Esophagus squamous epithelium (tissue), 5 donors: ENCODE data around the gene BCAM. TPM values are rescaled to one million over a fixed set of nuclear protein-coding genes. Genes with fewer than 3 reads are reported as not detected.
A peak's percentile ranks its signal among the peaks of the same experiment; 100 is the strongest.
"Not testable (repeated sequence)": the region's sequence is repeated elsewhere in the genome, so short reads cannot be mapped to it uniquely, and the experiment has no call there.

Source experiments
- DNase-seq: peaks from one replicate; lab custom pipeline; 2025; lab: John Stamatoyannopoulos, UW
- H3K27ac ChIP-seq, 4 donors: fragments of 200-600 bp; sonication (generic); one replicate each; pipeline ENCODE4 v1.5.1; 2016 to 2019; ENCODE audit warnings: mild to moderate bottlenecking in 1 of 4
- H3K27me3 ChIP-seq, 4 donors: fragments of 200-600 bp; sonication (generic); 1 replicate in 3 of 4; 2 replicates in 1 of 4; pipeline versions ENCODE4 v1.5.1 to v1.6.0; 2017 to 2021; ENCODE audit warnings: antibody characterized with exemption in 1 of 4
- H3K36me3 ChIP-seq, 3 donors: fragments of 200-600 bp; sonication (generic); one replicate each; pipeline ENCODE4 v1.5.1; 2016 to 2019
- H3K4me1 ChIP-seq, 3 donors: fragments of 200-600 bp; sonication (generic); one replicate each; pipeline ENCODE4 v1.5.1; 2017 to 2019
- H3K4me3 ChIP-seq, 4 donors: fragments of 200-600 bp; sonication (generic); 1 replicate in 3 of 4; 2 replicates in 1 of 4; pipeline ENCODE4 v1.5.1; 2016 to 2019; ENCODE audit warnings: mild to moderate bottlenecking in 2 of 4, moderate library complexity in 1 of 4
- H3K9me3 ChIP-seq, 3 donors: fragments of 200-600 bp; sonication (generic); one replicate each; pipeline ENCODE4 v1.5.1; 2016 to 2019
- POLR2A ChIP-seq, 4 donors: fragments of 450-650 bp; IDR thresholded peaks; one replicate each; pipeline ENCODE4 v1.6.1; 2017; ENCODE audit warnings: antibody characterized with exemption in 4 of 4, mild to moderate bottlenecking in 4 of 4, moderate library complexity in 3 of 4
- WGBS, 2 donors: methylation state at CpG; one replicate each; pipeline ENCODE4 v1.1.5; 2018; 5-methylcytosine and 5-hydroxymethylcytosine counted together
- intact Hi-C: fragments of 100-400 bp; cut with DNase I; formaldehyde crosslinking; loops from one replicate; pipeline ENCODE4 v1.15.0; 2022
- total RNA-seq, 4 donors: library from RNA; depleted of rRNA; stranded (reverse); fragments of >200 nt; gene quantifications; one replicate each; pipeline ENCODE4 v1.1.0, GENCODE V29; 2016
- TF ChIP-seq, protein P1 (sequence below), 6 experiments: fragments of 450-650 bp in 4 of 6; fragments of 200-600 bp in 2 of 6; sonication (generic) in 2 of 6; IDR thresholded peaks; one replicate each; pipeline ENCODE4 v1.5.1; 2016 to 2019; ENCODE audit warnings: antibody characterized with exemption in 6 of 6, mild to moderate bottlenecking in 4 of 6, moderate library complexity in 4 of 6
- donor health status: DM: yes; HTN: yes; CAD: no.

BCAM gene
- total RNA-seq, 4 donors from 2014 or later = 7.2 to 24.8 (median 17.6) TPM

DNA sequence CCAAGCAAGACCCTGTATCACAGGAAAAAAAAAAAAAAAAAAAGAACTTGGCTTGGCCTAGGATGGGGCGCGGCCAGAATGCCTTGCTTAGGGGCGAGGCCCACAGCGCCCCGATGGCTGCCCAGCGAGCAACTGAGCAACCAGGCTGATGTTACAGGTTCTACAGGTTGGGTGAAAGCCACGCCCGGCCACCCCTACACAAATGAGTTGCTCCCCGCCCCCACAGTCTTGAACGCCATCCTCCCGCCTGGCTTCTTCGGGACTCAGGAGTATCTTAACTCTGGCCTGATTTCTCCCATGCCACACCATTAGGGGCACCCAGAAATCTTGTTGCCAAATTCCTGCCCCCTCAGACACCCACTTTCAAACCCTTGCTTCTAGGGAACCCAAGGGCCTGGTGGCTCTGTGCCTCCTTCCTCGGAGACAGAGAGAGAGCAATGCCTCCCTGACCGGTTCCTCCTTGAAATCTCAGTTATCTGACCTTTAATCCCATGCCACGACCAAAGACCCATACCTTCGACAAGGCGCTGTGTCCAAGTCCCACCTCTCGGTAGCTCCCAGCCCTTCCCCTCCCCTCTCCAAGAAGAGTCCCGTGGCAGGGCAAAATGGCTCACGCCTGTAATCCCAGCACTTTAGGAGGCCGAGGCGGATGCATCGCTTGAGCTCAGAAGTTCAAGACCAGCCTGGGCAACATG is 32.4 kb upstream of the BCAM start:
- H3K9me3 ChIP-seq = no peaks in the 10 kb centered on the region
- intact Hi-C loops = no loop called here
- H3K4me3 ChIP-seq = no peak overlapping the region
- peak in 1 of 4 donors; percentile 24 for TF ChIP-seq POLR2A (IDR thresholded peaks at IDR 0.05)
- TF ChIP-seq, protein P1, sequence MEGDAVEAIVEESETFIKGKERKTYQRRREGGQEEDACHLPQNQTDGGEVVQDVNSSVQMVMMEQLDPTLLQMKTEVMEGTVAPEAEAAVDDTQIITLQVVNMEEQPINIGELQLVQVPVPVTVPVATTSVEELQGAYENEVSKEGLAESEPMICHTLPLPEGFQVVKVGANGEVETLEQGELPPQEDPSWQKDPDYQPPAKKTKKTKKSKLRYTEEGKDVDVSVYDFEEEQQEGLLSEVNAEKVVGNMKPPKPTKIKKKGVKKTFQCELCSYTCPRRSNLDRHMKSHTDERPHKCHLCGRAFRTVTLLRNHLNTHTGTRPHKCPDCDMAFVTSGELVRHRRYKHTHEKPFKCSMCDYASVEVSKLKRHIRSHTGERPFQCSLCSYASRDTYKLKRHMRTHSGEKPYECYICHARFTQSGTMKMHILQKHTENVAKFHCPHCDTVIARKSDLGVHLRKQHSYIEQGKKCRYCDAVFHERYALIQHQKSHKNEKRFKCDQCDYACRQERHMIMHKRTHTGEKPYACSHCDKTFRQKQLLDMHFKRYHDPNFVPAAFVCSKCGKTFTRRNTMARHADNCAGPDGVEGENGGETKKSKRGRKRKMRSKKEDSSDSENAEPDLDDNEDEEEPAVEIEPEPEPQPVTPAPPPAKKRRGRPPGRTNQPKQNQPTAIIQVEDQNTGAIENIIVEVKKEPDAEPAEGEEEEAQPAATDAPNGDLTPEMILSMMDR (IDR thresholded peaks at IDR 0.05) = no peak
- H3K36me3 ChIP-seq = peaks cover 0 to 10% (median 0%) of the 10 kb centered on the region in 3 donors
- no peak for DNase-seq
- H3K27me3 ChIP-seq = peaks cover 0 to 9% (median 0%) of the 10 kb centered on the region in 4 donors
- 30 to 44% methylated on average over 12 to 18 of the region's 23 CpGs for WGBS, 2 donors
- peaks cover 14 to 70% (median 15%) of the 10 kb centered on the region in 3 donors for H3K4me1 ChIP-seq
- peak overlapping the region; percentile 87 to 92 (median 89) for H3K27ac ChIP-seq

DNA sequence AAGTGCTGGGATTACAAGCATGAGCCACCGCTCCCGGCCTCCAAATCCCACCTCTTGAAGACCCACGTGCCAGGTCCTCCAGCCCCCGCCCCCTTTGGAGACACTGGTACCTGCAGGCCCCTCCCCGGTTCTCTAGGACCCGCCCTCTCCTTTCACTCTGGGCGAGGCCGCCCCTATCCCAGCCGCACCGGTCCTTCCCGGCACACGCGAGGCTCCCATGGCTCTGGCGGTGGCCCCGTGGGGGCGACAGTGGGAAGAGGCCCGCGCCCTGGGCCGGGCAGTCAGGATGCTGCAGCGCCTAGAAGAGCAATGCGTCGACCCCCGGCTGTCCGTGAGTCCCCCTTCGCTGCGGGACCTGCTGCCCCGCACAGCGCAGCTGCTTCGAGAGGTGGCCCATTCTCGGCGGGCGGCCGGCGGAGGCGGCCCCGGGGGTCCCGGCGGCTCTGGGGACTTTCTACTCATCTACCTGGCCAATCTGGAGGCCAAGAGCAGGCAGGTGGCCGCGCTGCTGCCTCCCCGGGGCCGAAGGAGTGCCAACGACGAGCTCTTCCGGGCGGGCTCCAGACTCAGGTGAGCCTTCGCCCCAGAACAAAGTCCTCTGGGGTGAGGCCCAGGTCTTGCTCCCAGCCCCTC is 31.1 kb upstream of the BCAM start, which contains the start of gene CBLC:
Gene CBLC (plus strand): TSS at position 176 of the 633 bp plus-strand sequence. CDS start 42 bp downstream, at position 218.
- no peak for DNase-seq
- peaks cover 14 to 70% (median 15%) of the 10 kb centered on the region in 3 donors for H3K4me1 ChIP-seq
- intact Hi-C loops = no loop called here
- peak within 1 kb of the TSS; percentile 56 to 85 (median 63) for H3K4me3 ChIP-seq
- H3K36me3 ChIP-seq = peaks cover 0 to 19% (median 0%) of the 10 kb centered on the region in 3 donors
- H3K9me3 ChIP-seq = no peaks in the 10 kb centered on the region
- WGBS, 2 donors = 14 to 15% methylated on average over 3 to 8 of the region's 47 CpGs
- H3K27ac ChIP-seq = peak within 1 kb of the TSS; percentile 87 to 92 (median 89)
- TF ChIP-seq POLR2A (IDR thresholded peaks at IDR 0.05) = peak in 3 of 4 donors; percentile 38 to 81 (median 74)
- TF ChIP-seq, protein P1 (IDR thresholded peaks at IDR 0.05) = peak in 3 of 6 experiments; percentile 16 to 28 (median 21)
- H3K27me3 ChIP-seq = peaks cover 0 to 9% (median 0%) of the 10 kb centered on the region in 4 donors

DNA sequence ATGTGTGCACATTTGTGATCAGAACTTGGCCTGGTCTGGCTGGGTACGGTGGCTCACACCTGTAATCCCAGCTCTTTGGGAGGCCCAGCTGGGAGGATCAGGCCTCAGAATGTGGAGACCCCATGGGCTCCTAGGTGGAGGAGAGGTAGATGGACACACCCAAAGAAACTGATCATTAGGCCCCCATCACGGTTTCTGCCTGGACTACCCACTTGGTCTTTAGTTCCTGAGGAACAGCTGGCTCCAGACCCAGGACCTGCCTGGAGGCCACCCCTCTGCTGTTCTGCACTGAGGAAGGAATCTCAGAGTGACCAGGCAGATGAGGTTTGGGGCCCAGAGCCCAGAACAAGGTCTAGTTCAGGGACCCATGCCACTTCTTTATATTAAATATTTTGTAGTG is 29.8 kb upstream of the BCAM start:
- Histone ChIP-seq H3K9me3 (no peaks in the 10 kb centered on the region), H3K27me3 (peaks cover 0 to 9% (median 0%) of the 10 kb centered on the region in 4 donors), H3K4me1 (peaks cover 14 to 68% (median 15%) of the 10 kb centered on the region in 3 donors), H3K36me3 (peaks cover 0 to 24% (median 0%) of the 10 kb centered on the region in 3 donors), H3K27ac (peak overlapping the region in 2 of 4 donors; percentile 48 to 70), H3K4me3 (peak overlapping the region in 2 of 4 donors; percentile 28 to 58)
- intact Hi-C loops = no loop called here
- TF ChIP-seq, protein P1 (IDR thresholded peaks at IDR 0.05) = no peak
- TF ChIP-seq POLR2A (IDR thresholded peaks at IDR 0.05) = no peak
- no peak for DNase-seq
- WGBS, 2 donors = 82 to 88% methylated on average over 1 to 2 of the region's 2 CpGs

DNA sequence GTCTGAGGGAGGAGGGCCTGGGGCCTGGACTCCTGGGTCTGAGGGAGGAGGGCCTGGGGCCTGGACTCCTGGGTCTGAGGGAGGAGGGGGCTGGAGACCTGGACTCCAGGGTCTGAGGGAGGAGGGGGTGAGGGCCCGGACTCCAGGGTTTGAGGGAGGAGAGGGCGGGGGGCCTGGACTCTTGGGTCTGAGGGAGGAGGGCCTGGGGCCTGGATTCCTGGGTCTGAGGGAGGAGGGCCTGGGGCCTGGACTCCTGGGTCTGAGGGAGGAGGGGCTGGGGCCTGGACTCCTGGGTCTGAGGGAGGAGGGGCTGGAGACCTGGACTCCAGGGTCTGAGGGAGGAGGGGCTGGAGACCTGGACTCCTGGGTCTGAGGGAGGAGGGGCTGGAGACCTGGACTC is 27.2 kb upstream of the BCAM start:
- Histone ChIP-seq H3K27ac (peak overlapping the region in 1 of 4 donors; percentile 26), H3K36me3 (peaks cover 0 to 45% (median 0%) of the 10 kb centered on the region in 3 donors), H3K4me1 (peaks cover 4 to 53% (median 9%) of the 10 kb centered on the region in 3 donors)
- WGBS, 2 donors = no CpG with 5 or more reads among the region's 2 CpGs
- H3K4me3 ChIP-seq, intact Hi-C loops, H3K27me3 ChIP-seq, DNase-seq, H3K9me3 ChIP-seq: not testable (repeated sequence)

DNA sequence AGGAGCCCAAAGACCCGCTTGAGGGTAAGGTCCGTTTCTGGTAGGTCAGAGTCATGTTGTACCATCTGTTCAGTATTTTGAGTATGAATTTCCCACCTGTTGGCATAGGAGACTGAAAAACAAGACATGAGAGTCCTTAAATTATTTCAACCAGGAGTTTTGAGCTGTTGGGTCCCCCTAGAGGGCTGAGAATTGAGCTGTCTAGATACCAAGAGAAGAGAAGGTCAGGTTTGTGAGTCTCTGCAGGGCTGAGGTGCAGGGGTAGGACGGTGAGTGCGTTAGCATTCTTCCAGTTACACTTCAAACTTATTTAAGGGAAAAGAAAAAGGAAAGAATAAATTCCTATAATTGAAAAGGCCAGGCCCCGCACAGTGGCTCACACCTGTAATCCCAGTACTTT is 26.2 kb upstream of the BCAM start:
- no peak overlapping the region for H3K4me3 ChIP-seq
- intact Hi-C loops = no loop called here
- H3K27me3 ChIP-seq = peaks cover 0 to 5% (median 0%) of the 10 kb centered on the region in 4 donors
- no peak overlapping the region for H3K27ac ChIP-seq
- H3K36me3 ChIP-seq = peaks cover 0 to 55% (median 0%) of the 10 kb centered on the region in 3 donors
- H3K9me3 ChIP-seq = no peaks in the 10 kb centered on the region
- TF ChIP-seq, protein P1 (IDR thresholded peaks at IDR 0.05) = no peak
- TF ChIP-seq POLR2A (IDR thresholded peaks at IDR 0.05) = no peak
- no peak for DNase-seq
- H3K4me1 ChIP-seq = peaks cover 0 to 43% (median 0%) of the 10 kb centered on the region in 3 donors
- 90 to 94% methylated on average over 5 of the region's 5 CpGs for WGBS, 2 donors
